DOHH2 (cell line): ENCODE data around the gene FALEC.

ENCODE experiments used
- CTCF ChIP-seq: fragments of 200-600 bp; sonication (generic); IDR thresholded peaks from one replicate; pipeline ENCODE4 v1.5.1; 2014; ENCODE audit warnings: antibody characterized with exemption, mild to moderate bottlenecking, low read depth, low read length; ENCODE audit not compliant: poor library complexity, severe bottlenecking
- EZH2phosphoT487 ChIP-seq: fragments of 200-600 bp; sonication (generic); IDR thresholded peaks from 2 replicates; pipeline ENCODE4 v1.6.1; 2017; ENCODE audit warnings: borderline replicate concordance, mild to moderate bottlenecking, antibody characterized with exemption, low read length, moderate library complexity, mixed read lengths

GRCh38 chr1:150543500-150544143 lies 28.1 kb downstream of the FALEC start:
- TF ChIP-seq CTCF (no peak), EZH2phosphoT487 (no peak)
